ENCODE measurements around the gene OR51B4. TPM values are rescaled to one million over a fixed set of nuclear protein-coding genes. Genes with fewer than 3 reads are reported as not detected.

OR51B4 gene
- polyA plus RNA-seq, 2 of the 4 experiments (the other 2 are of a cell fraction), result not detected

- Histone ChIP-seq H3K4me1 (no peaks in the 10 kb centered on the region), H3K4me2 (no peak overlapping the region), H3K4me3 (no peak overlapping the region), H3K27ac (no peak overlapping the region), H3K9me3 (no peaks in the 10 kb centered on the region)
- ChIA-PET POLR2A (no interaction called here), CTCF (no interaction called here)
- ATAC-seq (no peak), FAIRE-seq (no peak), DNase-seq (ENCODE audit: low read depth in 1 of 2, low spot score in 1 of 2) (no peak)
- TF ChIP-seq BHLHE40 (IDR thresholded peaks at IDR 0.05; ENCODE audit: low read depth, low read length), result no peak
- TF ChIP-seq CHD2 (IDR thresholded peaks at IDR 0.05; ENCODE audit: low read length, partially characterized antibody), result no peak
- no peak for TF ChIP-seq POLR2A (IDR thresholded peaks at IDR 0.05; ENCODE audit: low read length)
- TF ChIP-seq HMGXB4 (CRISPR knock-in tag; IDR thresholded peaks at IDR 0.05; ENCODE audit: borderline replicate concordance), result no peak
- no peak for TF ChIP-seq TFCP2L1 (CRISPR knock-in tag; IDR thresholded peaks at IDR 0.05)
- TF ChIP-seq CTCF (IDR thresholded peaks at IDR 0.05), result no peak
- TF ChIP-seq EHF (CRISPR knock-in tag; IDR thresholded peaks at IDR 0.05), result no peak
- TF ChIP-seq BCL3 (IDR thresholded peaks at IDR 0.05), result no peak
- no peak for TF ChIP-seq EP300 (IDR thresholded peaks at IDR 0.05)
- no peak for TF ChIP-seq EHMT2 (IDR thresholded peaks at IDR 0.05; ENCODE audit: low read depth)
- no peak for TF ChIP-seq RNF2 (IDR thresholded peaks at IDR 0.05; ENCODE audit: borderline replicate concordance, low read depth)
- TF ChIP-seq ZNF302 (CRISPR knock-in tag; IDR thresholded peaks at IDR 0.05), result no peak
- no peak for TF ChIP-seq SMC3 (IDR thresholded peaks at IDR 0.05)
- no peak for TF ChIP-seq HEYL (CRISPR knock-in tag; IDR thresholded peaks at IDR 0.05)
- no peak for TF ChIP-seq POLR2AphosphoS2 (conservative IDR thresholded peaks at IDR 0.05; ENCODE audit: low read length)
- no peak for TF ChIP-seq RFX5 (IDR thresholded peaks at IDR 0.05)
- 66% methylated on average over 8 of the region's 8 CpGs for WGBS (ENCODE audit: missing lambda C conversion rate)
Observed at GRCh38 chr11:5293028-5293427, 8.7 kb downstream of the OR51B4 start.

- ChIA-PET CTCF (interaction anchor here (1.1 to 3.9 kb wide), 13 partner anchors 9 to 168 kb away, joined by 3 to 44 read pairs (median 5); no protein-coding TSS in a partner anchor), POLR2A (interaction anchor here (0.9 kb wide), 1 partner anchor 90 kb away, joined by 3 read pairs; no protein-coding TSS in a partner anchor)
- Histone ChIP-seq H3K4me2 (no peak overlapping the region), H3K4me1 (no peaks in the 10 kb centered on the region), H3K9me3 (no peaks in the 10 kb centered on the region), H3K27ac (no peak overlapping the region), H3K4me3 (no peak overlapping the region)
- ATAC-seq (peak; percentile 97 to 99), FAIRE-seq (no peak), DNase-seq (ENCODE audit: low read depth in 1 of 2, low spot score in 1 of 2) (peak; percentile 47 to 73)
- WGBS (ENCODE audit: missing lambda C conversion rate), result 10% methylated on average over 1 of the region's 1 CpG
- no peak for TF ChIP-seq CHD2 (IDR thresholded peaks at IDR 0.05; ENCODE audit: low read length, partially characterized antibody)
- TF ChIP-seq MAZ (IDR thresholded peaks at IDR 0.05; ENCODE audit: borderline replicate concordance, low read depth, low read length), result no peak
- TF ChIP-seq CTCF (IDR thresholded peaks at IDR 0.05), result peak; percentile 74
- TF ChIP-seq RAD21 (conservative IDR thresholded peaks at IDR 0.05 in 1 of 2, IDR thresholded peaks at IDR 0.05 in 1 of 2), result peak; percentile 85 to 92
- TF ChIP-seq SMC3 (IDR thresholded peaks at IDR 0.05), result peak; percentile 90
Observed at GRCh38 chr11:5291207-5291838, 10.4 kb downstream of the OR51B4 start.

Measured in A549 (cell line).